GM10248 (cell line): ENCODE measurements around the gene TACR2.

Experiments used
- CTCF ChIA-PET: fragments of 300-600 bp; sonication (Branson Sonifier 250); formaldehyde crosslinking; extraction: SDS; loops from one replicate; lab custom pipeline; 2021; ENCODE audit warnings: antibody characterized with exemption; lab: Yijun Ruan, JAX
- POLR2A ChIA-PET: fragments of 350-650 bp; sonication (Branson Sonifier 250); formaldehyde crosslinking; extraction: SDS; loops from one replicate; lab custom pipeline; 2020; ENCODE audit warnings: antibody characterized with exemption; lab: Yijun Ruan, JAX
- DNase-seq: peaks from one replicate; pipeline ENCODE4 v3.0.0; 2012; ENCODE audit errors: extremely low spot score
- CTCF ChIP-seq: IDR thresholded peaks from 2 replicates; pipeline ENCODE4 v1.5.1; 2012; ENCODE audit warnings: mild to moderate bottlenecking, low read depth; ENCODE audit errors: extremely low read depth, missing control alignments, control extremely low read depth

TACR2 gene

GRCh38 chr10:69385454-69386350 lies 31.0 kb downstream of the TACR2 start:
- POLR2A ChIA-PET = no interaction called here
- no peak for DNase-seq
- CTCF ChIA-PET = interaction anchor here (1.4 kb wide), 1 partner anchor 148 kb away, joined by 5 read pairs; no protein-coding TSS in a partner anchor
- no peak for TF ChIP-seq CTCF

- no peak for TF ChIP-seq CTCF
- ChIA-PET POLR2A (no interaction called here), CTCF (interaction anchor here (1.2 kb wide), 1 partner anchor 149 kb away, joined by 3 read pairs; no protein-coding TSS in a partner anchor)
- no peak for DNase-seq
Observed at GRCh38 chr10:69384320-69384719, 32.4 kb downstream of the TACR2 start.

- ChIA-PET POLR2A (no interaction called here), CTCF (interaction anchor here (1.2 to 1.7 kb wide), 3 partner anchors 9 to 148 kb away, joined by 3 to 7 read pairs (median 4); no protein-coding TSS in a partner anchor)
- DNase-seq = no peak
- TF ChIP-seq CTCF = no peak
Observed at GRCh38 chr10:69383558-69383957, 33.2 kb downstream of the TACR2 start.

- TF ChIP-seq CTCF = no peak
- POLR2A ChIA-PET = no interaction called here
- DNase-seq = no peak
- CTCF ChIA-PET = interaction anchor here (1.2 to 1.7 kb wide), 4 partner anchors 8 to 140 kb away, joined by 3 to 7 read pairs (median 4); no protein-coding TSS in a partner anchor
Observed at GRCh38 chr10:69382382-69383117, 34.2 kb downstream of the TACR2 start.

- POLR2A ChIA-PET = no interaction called here
- no peak for TF ChIP-seq CTCF
- DNase-seq = no peak
- CTCF ChIA-PET = no interaction called here
Observed at GRCh38 chr10:69379800-69380199, 36.9 kb downstream of the TACR2 start.

GRCh38 chr10:69377933-69378332 lies 38.8 kb downstream of the TACR2 start:
- no peak for DNase-seq
- CTCF ChIA-PET = interaction anchor here (1.8 to 2.8 kb wide), 2 partner anchors 15 to 30 kb away, joined by 4 to 11 read pairs; no protein-coding TSS in a partner anchor
- POLR2A ChIA-PET = no interaction called here
- TF ChIP-seq CTCF = no peak
